ENCODE measurements around the gene P4HA2. TPM values are rescaled to one million over a fixed set of nuclear protein-coding genes. Genes with fewer than 3 reads are reported as not detected.

The P4HA2 gene
- total and polyA plus RNA-seq, 3 donors from 2014 or later = 20.4 to 25.4 (median 22.8) TPM

GRCh38 chr5:132253452-132254320 is 26.0 kb upstream of the P4HA2 start:
- no peaks in the 10 kb centered on the region for H3K27me3 ChIP-seq
- H3K9me3 ChIP-seq = no peaks in the 10 kb centered on the region
- no peak overlapping the region for H3K27ac ChIP-seq
- H3K4me1 ChIP-seq = peaks cover 14% of the 10 kb centered on the region
- no peak for DNase-seq
- intact Hi-C loops (cut with DNase I; ENCODE audit: low total_unique reads) = no loop called here
- H3K36me3 ChIP-seq (ENCODE audit: low read depth, missing control alignments) = no peaks in the 10 kb centered on the region
- TF ChIP-seq CTCF (IDR thresholded peaks at IDR 0.05) = no peak
- no peak for TF ChIP-seq POLR2A (IDR thresholded peaks at IDR 0.05)
- WGBS, 2 donors = 86 to 94% methylated on average over 8 of the region's 8 CpGs
- H3K4me3 ChIP-seq = no peak overlapping the region

GRCh38 chr5:132253008-132253441 is 25.4 kb upstream of the P4HA2 start:
- intact Hi-C loops (cut with DNase I; ENCODE audit: low total_unique reads) = no loop called here
- no peaks in the 10 kb centered on the region for H3K27me3 ChIP-seq
- no peaks in the 10 kb centered on the region for H3K36me3 ChIP-seq (ENCODE audit: low read depth, missing control alignments)
- H3K4me3 ChIP-seq = no peak overlapping the region
- 89 to 100% methylated on average over 1 to 4 of the region's 4 CpGs for WGBS, 2 donors
- no peak overlapping the region for H3K27ac ChIP-seq
- H3K9me3 ChIP-seq = no peaks in the 10 kb centered on the region
- TF ChIP-seq POLR2A (IDR thresholded peaks at IDR 0.05) = no peak
- TF ChIP-seq CTCF (IDR thresholded peaks at IDR 0.05) = no peak
- peaks cover 14% of the 10 kb centered on the region for H3K4me1 ChIP-seq
- no peak for DNase-seq

- intact Hi-C loops (cut with DNase I; ENCODE audit: low total_unique reads) = no loop called here
- H3K4me3 ChIP-seq = no peak overlapping the region
- H3K36me3 ChIP-seq (ENCODE audit: low read depth, missing control alignments) = no peaks in the 10 kb centered on the region
- no peaks in the 10 kb centered on the region for H3K9me3 ChIP-seq
- no peak overlapping the region for H3K27ac ChIP-seq
- H3K4me1 ChIP-seq = peaks cover 14% of the 10 kb centered on the region
- no peak for TF ChIP-seq CTCF (IDR thresholded peaks at IDR 0.05)
- no peak for TF ChIP-seq POLR2A (IDR thresholded peaks at IDR 0.05)
- no peak for DNase-seq
- no peaks in the 10 kb centered on the region for H3K27me3 ChIP-seq
- 95 to 96% methylated on average over 9 to 10 of the region's 10 CpGs for WGBS, 2 donors
Observed at GRCh38 chr5:132251220-132251725, 23.6 kb upstream of the P4HA2 start.

GRCh38 chr5:132250547-132250946 is 22.9 kb upstream of the P4HA2 start:
- H3K4me3 ChIP-seq = no peak overlapping the region
- H3K4me1 ChIP-seq = peaks cover 14% of the 10 kb centered on the region
- 80 to 98% methylated on average over 1 to 2 of the region's 2 CpGs for WGBS, 2 donors
- H3K27me3 ChIP-seq = no peaks in the 10 kb centered on the region
- TF ChIP-seq CTCF (IDR thresholded peaks at IDR 0.05) (no peak), POLR2A (IDR thresholded peaks at IDR 0.05) (no peak)
- no peaks in the 10 kb centered on the region for H3K36me3 ChIP-seq (ENCODE audit: low read depth, missing control alignments)
- no peaks in the 10 kb centered on the region for H3K9me3 ChIP-seq
- no peak for DNase-seq
- H3K27ac ChIP-seq = no peak overlapping the region
- intact Hi-C loops (cut with DNase I; ENCODE audit: low total_unique reads) = no loop called here

All from testis (tissue), 3 donors.